HG03064 (cell line): ENCODE measurements around the gene CYP4B1.

Source experiments
- ATAC-seq: cut with Tn5 transposase; IDR thresholded peaks from one replicate; pipeline ENCODE4 v1.9.1; 2021; ENCODE audit warnings: low read depth; ENCODE audit not compliant: unreplicated experiment

CYP4B1 gene

GRCh38 chr1:46790446-46791101, 8.3 kb upstream of the CYP4B1 start:
- ATAC-seq: no peak

DNA sequence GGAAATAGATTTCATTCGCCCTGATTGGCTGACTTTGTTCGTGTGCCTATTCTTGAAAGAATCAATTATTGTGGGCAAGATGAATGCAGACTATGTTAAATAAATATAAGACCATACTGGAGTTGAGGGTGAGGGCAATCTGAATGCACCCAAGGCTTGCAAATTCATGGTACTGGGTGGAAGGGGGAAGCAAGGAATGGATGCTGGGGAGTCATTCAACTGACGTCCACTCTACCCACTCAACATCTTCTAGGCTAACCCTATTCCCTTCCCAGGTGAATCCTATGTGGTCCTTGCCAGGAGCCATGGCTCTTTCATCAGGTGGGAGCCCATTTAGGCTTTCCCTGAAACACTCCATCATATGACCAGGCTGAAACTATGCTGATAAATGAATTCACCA, 5.7 kb upstream of the CYP4B1 start:
- no peak for ATAC-seq

GRCh38 chr1:46797696-46798470, 963 bp upstream of the CYP4B1 start:
- ATAC-seq: no peak

DNA sequence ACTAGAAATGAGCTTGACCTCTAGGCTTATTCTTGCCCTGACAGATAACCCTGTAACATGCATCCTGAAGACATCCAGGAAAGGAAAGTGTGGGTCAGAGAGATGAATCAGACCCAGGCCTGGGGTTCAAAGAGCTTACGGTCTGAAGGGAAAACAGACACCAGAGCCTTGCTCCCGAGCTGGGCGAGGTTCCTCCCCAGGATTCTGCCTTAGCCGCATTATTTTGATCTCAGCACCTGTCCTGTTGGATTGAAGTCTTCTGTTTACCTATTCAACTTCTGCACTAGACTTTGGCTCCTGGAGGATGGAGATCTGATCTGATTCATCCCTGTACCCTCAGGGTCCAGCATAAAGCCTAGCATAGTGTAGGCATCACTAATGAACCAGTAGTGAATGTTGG, 1.9 kb downstream of the CYP4B1 start:
- no peak for ATAC-seq

DNA sequence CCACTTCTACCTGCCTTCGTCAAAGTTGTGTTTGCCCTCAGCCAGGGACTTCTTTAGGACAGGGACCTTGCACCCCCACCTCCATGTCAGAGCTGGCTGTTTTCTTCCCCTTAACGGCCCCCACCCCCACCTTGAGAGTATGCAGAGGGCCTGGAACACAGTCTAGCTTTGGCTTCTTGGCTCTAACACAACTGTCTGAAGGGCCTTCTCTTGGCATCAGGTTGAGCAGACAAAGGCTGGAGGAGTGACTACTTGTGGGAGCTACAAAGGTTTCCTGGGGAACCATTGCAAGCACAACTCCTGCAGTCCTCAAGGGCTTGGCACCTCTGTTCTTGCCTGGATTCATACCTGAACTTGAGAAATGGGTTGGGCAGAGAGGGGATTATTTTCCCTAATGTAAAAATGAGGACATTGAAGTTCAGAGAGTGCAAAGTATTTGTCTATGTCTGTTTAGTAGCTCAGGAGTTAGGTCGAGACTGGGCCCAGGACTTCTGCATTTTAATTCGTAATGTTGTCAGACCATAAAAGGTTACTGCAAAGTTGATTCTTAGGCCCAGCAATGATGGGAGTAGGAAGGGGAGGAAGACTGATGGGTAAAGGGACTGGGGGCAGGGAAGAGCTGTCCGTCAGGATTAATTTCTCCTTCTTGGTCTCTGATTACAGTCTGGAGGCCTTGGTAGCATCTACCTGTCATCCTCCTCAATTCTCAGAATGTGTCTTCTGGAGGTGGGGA, 2.6 kb downstream of the CYP4B1 start:
- no peak for ATAC-seq

- no peak for ATAC-seq
Observed at GRCh38 chr1:46802081-46802480, 3.2 kb downstream of the CYP4B1 start.

GRCh38 chr1:46802901-46803574, 4.2 kb downstream of the CYP4B1 start:
- no peak for ATAC-seq

- no peak for ATAC-seq
Observed at GRCh38 chr1:46804027-46804889, 5.4 kb downstream of the CYP4B1 start.

DNA sequence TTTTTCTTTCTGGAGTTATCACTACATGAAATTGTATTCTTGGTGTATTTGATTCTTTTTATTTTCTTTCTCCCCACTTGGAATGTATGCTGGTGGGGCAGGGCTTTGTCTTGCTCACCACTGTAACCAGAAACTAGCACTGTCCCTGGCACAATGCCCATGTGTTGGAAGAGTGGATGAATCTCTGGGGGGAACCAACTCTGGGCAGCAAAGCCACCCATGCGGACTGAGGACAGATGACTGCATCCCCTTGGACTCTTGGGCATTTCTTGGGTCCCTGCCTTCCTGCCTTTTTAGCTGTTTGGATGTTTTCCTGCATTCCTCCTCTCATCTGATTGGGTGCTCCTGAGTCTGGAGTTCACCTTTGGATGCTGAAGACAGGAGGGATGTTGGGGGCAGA, 6.1 kb downstream of the CYP4B1 start:
- ATAC-seq: no peak

- ATAC-seq: no peak
Observed at GRCh38 chr1:46805755-46806154, 6.9 kb downstream of the CYP4B1 start.

DNA sequence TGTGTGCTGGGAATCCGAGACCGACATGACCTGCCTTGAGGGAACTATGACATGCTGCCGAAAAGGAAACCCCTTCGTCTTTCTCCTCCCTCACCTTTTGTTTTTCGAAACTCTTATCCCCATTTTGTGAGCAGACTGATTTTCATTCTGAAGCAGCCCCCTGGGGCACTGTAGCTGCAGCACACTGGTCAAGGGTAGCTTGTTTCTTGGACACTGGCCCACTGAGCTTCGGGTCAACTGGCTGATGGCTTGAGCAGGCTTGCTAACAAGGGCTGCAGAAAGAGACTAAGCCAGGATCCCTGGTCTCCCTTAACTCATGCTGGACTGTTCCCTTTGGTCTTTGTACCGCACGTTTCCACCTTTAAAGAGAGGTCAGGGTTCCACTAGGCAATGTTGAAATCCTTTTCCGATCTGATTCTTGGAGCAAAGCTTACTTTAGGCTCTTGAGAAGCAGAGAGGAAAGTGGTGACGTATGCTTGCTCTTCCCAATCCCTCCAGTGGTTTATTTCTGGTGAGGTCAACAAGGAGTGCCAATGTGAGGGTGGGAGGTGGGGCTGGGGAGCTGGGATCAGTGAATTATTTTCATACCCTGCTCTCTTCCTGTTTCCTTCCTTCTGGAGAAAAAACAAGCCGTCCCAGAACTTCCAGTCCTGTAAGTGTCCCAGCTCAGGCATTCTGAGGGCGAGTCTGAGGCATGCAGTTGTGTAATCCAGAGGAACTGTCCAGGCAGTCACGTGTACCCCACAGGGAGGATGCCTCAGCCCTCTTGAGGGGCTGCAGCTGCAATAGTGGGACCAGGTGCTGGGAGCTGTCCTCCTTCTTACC, 7.6 kb downstream of the CYP4B1 start:
- ATAC-seq: no peak

DNA sequence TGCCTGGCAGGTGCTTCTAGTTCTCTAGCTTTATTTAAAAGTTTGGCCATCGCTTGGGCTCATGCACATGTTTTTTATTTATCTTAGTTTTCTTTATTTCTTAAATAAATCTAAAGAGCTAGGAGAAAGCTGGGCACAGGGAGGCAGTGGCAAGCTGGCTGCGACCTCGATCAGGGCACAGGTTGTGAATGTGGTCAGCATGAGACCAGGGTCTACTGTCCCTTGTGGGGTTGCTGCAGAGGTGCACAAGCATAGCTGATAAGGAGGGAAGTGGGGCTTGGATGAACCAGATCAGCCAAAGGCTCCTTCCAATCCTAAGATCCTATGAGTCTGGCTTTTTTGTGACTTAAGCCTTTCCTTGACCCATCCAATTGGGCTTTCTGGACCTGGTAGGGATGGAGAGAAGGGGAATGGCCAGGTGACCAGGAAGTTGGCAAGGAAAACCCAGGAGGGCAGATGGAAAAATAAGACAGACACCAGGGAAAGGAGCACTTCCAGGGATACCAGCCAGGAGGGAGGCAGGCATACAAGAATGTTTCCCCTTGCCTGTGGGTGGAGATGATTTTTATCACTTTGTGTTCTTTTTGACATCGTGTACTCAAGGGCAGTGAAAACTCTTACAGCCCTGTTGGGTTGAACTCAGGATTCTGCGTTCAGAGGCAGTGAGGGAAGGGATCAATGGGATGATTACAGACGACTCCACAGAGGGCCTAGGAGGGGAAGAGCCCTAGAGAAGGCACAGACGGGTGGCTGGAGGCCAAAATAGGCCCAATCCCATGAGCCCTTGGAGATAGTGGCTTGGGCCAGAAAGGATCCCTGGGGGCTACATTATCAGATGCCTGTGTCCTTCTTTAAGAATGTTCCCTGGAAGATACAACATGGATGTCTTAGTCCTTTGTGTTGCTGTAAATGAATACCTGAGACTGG, 8.5 kb downstream of the CYP4B1 start:
- no peak for ATAC-seq

DNA sequence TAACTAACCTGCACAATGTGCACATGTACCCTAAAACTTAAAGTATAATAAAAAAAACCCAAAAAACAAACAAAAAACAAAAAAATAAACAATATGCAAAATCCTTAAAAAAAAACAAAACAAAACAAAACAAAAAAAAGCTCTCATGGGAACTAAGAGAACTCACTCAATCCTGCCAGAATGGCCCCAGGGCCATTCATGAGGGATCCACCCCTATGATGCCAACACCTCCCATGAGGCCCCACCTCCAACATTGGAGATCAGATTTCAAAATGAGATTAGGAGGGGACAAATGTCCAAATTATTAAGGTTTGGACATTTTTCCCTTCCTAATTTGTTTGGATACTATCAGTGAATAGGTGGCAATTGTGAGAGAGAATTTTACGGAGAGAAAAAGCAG, 10.2 kb downstream of the CYP4B1 start:
- no peak for ATAC-seq

- ATAC-seq: no peak
Observed at GRCh38 chr1:46809904-46810303, 11.1 kb downstream of the CYP4B1 start.

DNA sequence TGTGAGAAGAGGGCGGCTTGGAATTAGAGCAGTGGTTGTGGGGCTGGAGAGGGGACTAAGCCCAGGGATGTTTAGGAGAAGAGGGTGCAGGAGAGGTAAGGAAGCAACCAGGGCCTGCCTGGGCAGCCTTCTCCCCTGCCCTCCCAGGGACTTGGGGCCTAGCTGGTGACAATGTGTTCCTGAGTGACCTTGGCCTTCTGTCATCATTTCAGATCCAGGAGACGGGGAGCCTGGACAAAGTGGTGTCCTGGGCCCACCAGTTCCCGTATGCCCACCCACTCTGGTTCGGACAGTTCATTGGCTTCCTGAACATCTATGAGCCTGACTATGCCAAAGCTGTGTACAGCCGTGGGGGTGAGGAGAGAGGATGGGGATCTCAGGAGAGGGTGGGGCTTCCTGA, 11.8 kb downstream of the CYP4B1 start:
- ATAC-seq: no peak

DNA sequence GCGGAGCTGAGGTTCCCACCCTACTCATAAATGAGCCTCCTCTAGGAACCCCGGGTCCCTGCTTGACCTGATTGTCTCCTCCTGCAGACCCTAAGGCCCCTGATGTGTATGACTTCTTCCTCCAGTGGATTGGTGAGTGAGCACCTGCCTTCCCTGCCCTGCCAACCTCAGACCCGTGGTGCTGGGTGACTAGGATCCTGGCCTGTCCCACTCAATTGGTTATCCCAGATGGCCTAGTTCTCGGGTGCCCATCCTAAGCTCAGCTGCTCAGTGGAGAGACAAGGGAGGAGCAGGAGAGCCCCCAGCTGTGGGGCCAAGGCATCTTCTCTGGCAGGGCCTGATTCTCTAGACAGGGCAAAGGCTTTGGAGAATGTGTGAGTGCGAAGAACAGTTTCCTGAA, 12.2 kb downstream of the CYP4B1 start:
- ATAC-seq: no peak

DNA sequence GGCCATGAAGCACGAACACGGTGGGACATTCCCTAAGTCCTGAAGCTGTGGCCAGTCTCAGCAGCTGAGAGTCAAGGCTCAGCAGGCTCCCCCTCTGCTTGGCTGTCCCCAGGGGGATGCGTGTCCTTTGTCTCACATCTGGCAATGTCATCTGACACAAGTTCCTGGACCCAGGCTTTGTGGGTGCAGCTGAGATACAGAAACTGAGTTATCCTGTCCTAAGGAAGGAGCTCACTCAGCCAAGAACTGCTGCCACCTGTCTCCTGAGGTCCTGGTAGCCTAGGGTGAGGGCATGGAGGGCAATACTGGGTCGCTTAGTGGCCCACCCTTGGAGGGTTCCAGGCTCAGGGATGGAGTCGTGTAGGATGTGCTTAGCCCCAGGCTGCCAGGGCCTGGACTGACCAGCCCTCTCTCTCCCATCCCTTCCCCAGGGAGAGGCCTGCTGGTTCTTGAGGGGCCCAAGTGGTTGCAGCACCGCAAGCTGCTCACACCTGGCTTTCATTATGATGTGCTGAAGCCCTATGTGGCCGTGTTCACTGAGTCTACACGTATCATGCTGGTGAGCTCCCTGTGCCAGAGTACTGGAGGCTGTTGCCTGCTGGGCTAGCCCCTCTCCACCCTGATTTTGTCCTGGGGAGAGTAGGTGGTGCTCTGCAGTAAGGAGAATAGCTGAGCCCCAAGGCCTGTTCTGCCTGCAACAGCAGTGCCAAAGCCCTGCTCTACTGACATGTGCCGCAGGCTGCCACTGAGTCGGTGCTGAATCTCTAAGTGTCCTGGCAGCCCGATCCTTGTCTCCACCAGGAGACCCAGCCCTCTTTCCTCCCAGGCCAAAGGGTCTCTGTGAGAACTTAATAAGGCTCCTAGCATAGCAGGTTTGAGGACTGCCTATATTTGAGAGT, 13.5 kb downstream of the CYP4B1 start:
- ATAC-seq: no peak
